Fibroblast of upper back skin (primary cell): ENCODE results near the gene TEX22.

Source experiments
- DNase-seq: peaks from one replicate; pipeline ENCODE4 v3.0.0-alpha.2; 2013

The TEX22 gene

GRCh38 chr14:105444859-105445258 lies 46.5 kb downstream of the TEX22 start:
- no peak for DNase-seq

- no peak for DNase-seq
These were observed 47.0 kb downstream of the TEX22 start for GRCh38 chr14:105445290-105445689.

- DNase-seq: no peak
These were observed 47.8 kb downstream of the TEX22 start for GRCh38 chr14:105445901-105446845.

- no peak for DNase-seq
These were observed 48.6 kb downstream of the TEX22 start for GRCh38 chr14:105446971-105447370.

GRCh38 chr14:105447651-105448640 lies 49.6 kb downstream of the TEX22 start:
- no peak for DNase-seq

GRCh38 chr14:105448706-105449111 lies 50.4 kb downstream of the TEX22 start:
- peak; percentile 42 for DNase-seq

- DNase-seq: no peak
These were observed 51.2 kb downstream of the TEX22 start for GRCh38 chr14:105449276-105450122.

GRCh38 chr14:105450123-105450505 lies 51.8 kb downstream of the TEX22 start:
- DNase-seq: no peak

GRCh38 chr14:105450864-105451720 lies 52.8 kb downstream of the TEX22 start:
- no peak for DNase-seq

- no peak for DNase-seq
These were observed 54.6 kb downstream of the TEX22 start for GRCh38 chr14:105452963-105453362.

GRCh38 chr14:105453847-105454246 lies 55.5 kb downstream of the TEX22 start:
- no peak for DNase-seq

- no peak for DNase-seq
These were observed 56.8 kb downstream of the TEX22 start for GRCh38 chr14:105455086-105455640.

- no peak for DNase-seq
These were observed 57.7 kb downstream of the TEX22 start for GRCh38 chr14:105455766-105456660.

GRCh38 chr14:105456736-105457617 lies 58.6 kb downstream of the TEX22 start:
- DNase-seq: no peak

- DNase-seq: no peak
These were observed 59.7 kb downstream of the TEX22 start for GRCh38 chr14:105458010-105458409.

- DNase-seq: no peak
These were observed 60.2 kb downstream of the TEX22 start for GRCh38 chr14:105458571-105458970.

GRCh38 chr14:105460116-105460515 lies 61.8 kb downstream of the TEX22 start:
- DNase-seq: no peak

GRCh38 chr14:105460616-105461015 lies 62.3 kb downstream of the TEX22 start:
- DNase-seq: no peak

GRCh38 chr14:105461903-105462302 lies 63.6 kb downstream of the TEX22 start:
- DNase-seq: no peak
